SK-N-SH treated with all-trans-retinoic acid at 6 μM for 48 hours (cell line): Measurements from ENCODE around the gene RNF213.

Experiments used
- ARNTL ChIP-seq: fragments of 450-650 bp; formaldehyde crosslinking; IDR thresholded peaks from 2 replicates; pipeline ENCODE4 v1.5.0; 2020; ENCODE audit warnings: low read depth, mild to moderate bottlenecking, moderate library complexity, borderline replicate concordance
- ISL1 ChIP-seq: fragments of 250-450 bp; sonication (Bioruptor Pico); IDR thresholded peaks from 2 replicates; pipeline ENCODE4 v2.1.2; 2022; ENCODE audit warnings: mild to moderate bottlenecking, moderate library complexity
- OSR1 ChIP-seq: fragments of 250-450 bp; sonication (Bioruptor Pico); IDR thresholded peaks from 2 replicates; pipeline ENCODE4 v1.8.0; 2022; ENCODE audit warnings: moderate library complexity, mild to moderate bottlenecking, inconsistent platforms
- PATZ1 ChIP-seq: fragments of 250-450 bp; sonication (Bioruptor Pico); IDR thresholded peaks from 2 replicates; pipeline ENCODE4 v1.8.0; 2020; ENCODE audit warnings: mild to moderate bottlenecking, moderate library complexity, borderline replicate concordance
- SNAI2 ChIP-seq: fragments of 250-450 bp; sonication (Bioruptor Pico); IDR thresholded peaks from 2 replicates; pipeline ENCODE4 v1.5.0; 2020; ENCODE audit warnings: mild to moderate bottlenecking, moderate library complexity
- TOX ChIP-seq: fragments of 250-450 bp; sonication (Bioruptor Pico); IDR thresholded peaks from 2 replicates; pipeline ENCODE4 v1.8.0; 2021; ENCODE audit warnings: mild to moderate bottlenecking, moderate library complexity, borderline replicate concordance
- ZC3H10 ChIP-seq: fragments of 250-450 bp; sonication (Bioruptor Pico); IDR thresholded peaks from 2 replicates; pipeline ENCODE4 v1.5.1; 2021; ENCODE audit warnings: mild to moderate bottlenecking, moderate library complexity
- ZFP30 ChIP-seq: fragments of 450-650 bp; formaldehyde crosslinking; IDR thresholded peaks from 2 replicates; pipeline ENCODE4 v1.5.0; 2022; ENCODE audit warnings: mild to moderate bottlenecking, moderate library complexity
- ZNF565 ChIP-seq: fragments of 450-650 bp; formaldehyde crosslinking; conservative IDR thresholded peaks from 2 replicates; pipeline ENCODE4 v1.5.0; 2020; ENCODE audit warnings: low read depth, mild to moderate bottlenecking, moderate library complexity
- ZNF70 ChIP-seq: fragments of 450-650 bp; formaldehyde crosslinking; IDR thresholded peaks from 2 replicates; pipeline ENCODE4 v1.5.0; 2020; ENCODE audit warnings: mild to moderate bottlenecking, moderate library complexity
- TF ChIP-seq, protein P1 (sequence below): fragments of 250-450 bp; sonication (Bioruptor Pico); IDR thresholded peaks from 2 replicates; pipeline ENCODE4 v1.5.0; 2020; ENCODE audit warnings: mild to moderate bottlenecking, moderate library complexity

DNA sequence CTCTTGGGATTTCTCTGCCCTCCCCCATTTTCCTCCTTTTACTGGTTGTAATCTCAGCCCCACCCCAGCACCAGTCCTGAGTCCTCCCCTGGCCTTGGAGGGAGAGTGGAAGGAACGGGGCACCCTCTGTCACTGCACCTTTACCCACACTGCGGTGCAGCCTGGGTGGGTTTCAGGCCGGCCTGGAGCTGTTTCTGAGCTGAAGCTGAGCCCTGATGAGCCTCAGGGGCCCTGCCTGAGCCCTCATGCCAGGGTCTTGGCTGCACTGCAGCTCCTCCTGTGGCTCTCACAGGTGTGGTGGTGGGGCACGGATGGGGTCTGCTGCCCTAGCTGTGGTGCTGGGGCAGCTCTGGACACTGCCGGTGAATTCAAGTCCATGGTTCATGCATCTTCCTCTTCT lies 34.5 kb downstream of the RNF213 start:
- TF ChIP-seq OSR1 (CRISPR knock-in tag) (no peak), ZNF565 (CRISPR knock-in tag) (no peak), TOX (CRISPR knock-in tag) (no peak), PATZ1 (CRISPR knock-in tag) (no peak), ZNF70 (no peak), ISL1 (CRISPR knock-in tag) (no peak), ZFP30 (CRISPR knock-in tag) (no peak), ARNTL (CRISPR knock-in tag) (no peak), SNAI2 (CRISPR knock-in tag) (no peak), ZC3H10 (CRISPR knock-in tag) (no peak)
- TF ChIP-seq, protein P1, sequence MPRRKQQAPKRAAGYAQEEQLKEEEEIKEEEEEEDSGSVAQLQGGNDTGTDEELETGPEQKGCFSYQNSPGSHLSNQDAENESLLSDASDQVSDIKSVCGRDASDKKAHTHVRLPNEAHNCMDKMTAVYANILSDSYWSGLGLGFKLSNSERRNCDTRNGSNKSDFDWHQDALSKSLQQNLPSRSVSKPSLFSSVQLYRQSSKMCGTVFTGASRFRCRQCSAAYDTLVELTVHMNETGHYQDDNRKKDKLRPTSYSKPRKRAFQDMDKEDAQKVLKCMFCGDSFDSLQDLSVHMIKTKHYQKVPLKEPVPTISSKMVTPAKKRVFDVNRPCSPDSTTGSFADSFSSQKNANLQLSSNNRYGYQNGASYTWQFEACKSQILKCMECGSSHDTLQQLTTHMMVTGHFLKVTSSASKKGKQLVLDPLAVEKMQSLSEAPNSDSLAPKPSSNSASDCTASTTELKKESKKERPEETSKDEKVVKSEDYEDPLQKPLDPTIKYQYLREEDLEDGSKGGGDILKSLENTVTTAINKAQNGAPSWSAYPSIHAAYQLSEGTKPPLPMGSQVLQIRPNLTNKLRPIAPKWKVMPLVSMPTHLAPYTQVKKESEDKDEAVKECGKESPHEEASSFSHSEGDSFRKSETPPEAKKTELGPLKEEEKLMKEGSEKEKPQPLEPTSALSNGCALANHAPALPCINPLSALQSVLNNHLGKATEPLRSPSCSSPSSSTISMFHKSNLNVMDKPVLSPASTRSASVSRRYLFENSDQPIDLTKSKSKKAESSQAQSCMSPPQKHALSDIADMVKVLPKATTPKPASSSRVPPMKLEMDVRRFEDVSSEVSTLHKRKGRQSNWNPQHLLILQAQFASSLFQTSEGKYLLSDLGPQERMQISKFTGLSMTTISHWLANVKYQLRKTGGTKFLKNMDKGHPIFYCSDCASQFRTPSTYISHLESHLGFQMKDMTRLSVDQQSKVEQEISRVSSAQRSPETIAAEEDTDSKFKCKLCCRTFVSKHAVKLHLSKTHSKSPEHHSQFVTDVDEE (CRISPR knock-in tag) = no peak
